Activated CD8-positive, alpha-beta memory T cell treated with anti-CD3 and anti-CD28 coated beads for 1 hour (primary cell): ENCODE results near the gene SLC6A8.
"Not testable (repeated sequence)": the region's sequence is repeated elsewhere in the genome, so short reads cannot be mapped to it uniquely, and the experiment has no call there.

Experiments
- DNase-seq, 2 donors: peaks; one replicate each; pipeline ENCODE4 v3.0.0-alpha.2; 2020; ENCODE audit warnings: low read depth in 1 of 2; ENCODE audit errors: extremely low read depth in 1 of 2

The SLC6A8 gene

GRCh38 chrX:153671589-153672530 lies 15.9 kb upstream of the SLC6A8 start:
- DNase-seq, result no peak

DNA sequence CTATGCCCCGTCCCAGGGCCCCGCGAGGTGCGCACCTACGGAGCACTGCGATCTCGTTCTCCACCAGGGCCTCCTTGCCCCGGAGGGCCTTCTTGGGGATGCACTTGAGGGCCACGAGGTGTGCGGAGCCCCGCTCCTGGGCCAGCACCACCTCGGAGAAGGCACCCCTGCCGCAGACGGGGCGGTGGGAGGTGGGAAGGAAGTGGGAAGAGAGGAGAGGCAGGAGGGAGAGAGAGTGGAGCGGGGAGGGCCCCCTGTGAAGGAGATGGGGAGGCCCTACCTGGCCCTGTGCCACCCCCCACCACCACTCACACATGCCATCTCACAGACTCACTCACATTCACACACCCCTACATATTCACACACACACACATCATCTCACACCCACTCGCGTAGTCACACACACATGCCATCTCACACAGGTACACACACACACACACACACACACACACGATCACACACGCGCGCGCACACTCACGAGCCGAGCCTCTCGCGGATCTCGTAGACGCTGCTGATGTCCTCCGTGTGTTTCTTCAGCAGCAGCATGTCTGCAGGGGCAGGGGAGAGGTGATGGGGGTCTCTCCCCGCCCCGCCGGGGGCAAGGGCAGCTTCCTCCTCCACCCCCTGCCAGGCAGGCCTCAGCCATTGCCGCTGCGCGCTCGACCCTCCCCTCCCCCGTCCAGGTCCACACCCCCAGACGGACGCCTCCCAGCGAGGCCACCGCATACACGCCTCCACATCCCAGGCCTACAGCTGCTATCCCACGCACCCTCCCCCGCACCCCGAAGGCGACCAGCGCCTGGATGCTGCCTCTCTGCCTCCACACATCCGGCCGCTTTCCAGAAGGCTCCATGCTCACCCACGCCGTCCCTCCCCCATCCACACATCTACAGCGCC lies 14.9 kb upstream of the SLC6A8 start:
- no peak for DNase-seq

GRCh38 chrX:153673428-153674218 lies 14.1 kb upstream of the SLC6A8 start, which contains the start of gene PNCK:
PNCK (minus strand) TSS chrX:153673813; CDS start chrX:153673076, 737 bp downstream.
- DNase-seq, result no peak

DNA sequence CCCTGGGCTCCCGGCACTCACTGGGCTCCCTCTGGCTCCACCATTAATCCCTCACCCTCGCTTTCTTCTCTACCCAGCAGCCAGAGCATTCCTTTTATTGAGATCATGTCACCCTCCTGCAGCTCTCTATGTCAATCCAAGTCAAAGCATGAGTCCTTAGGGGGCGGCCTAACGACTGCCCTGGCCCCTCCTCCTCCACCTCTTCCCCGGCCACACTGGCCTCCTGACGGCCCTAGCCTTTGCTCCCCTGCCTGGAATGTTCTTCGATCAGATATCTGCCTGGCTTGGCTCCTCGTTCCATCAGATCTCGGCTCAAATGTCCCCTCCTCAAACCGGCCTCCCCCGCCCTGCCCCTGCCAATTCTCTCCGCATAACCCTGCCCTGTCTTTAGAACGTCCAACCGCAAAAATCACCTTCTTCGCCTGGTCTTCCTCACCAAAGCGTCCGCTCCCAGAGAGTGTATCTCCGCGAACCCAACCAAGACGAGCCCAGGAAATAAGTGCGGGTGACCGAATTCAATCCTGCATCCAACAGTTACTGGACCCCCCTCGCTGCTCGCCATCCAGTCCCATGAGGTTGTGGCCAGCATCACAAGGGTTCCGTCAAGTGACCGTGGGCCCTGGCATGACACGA lies 13.4 kb upstream of the SLC6A8 start:
- DNase-seq, result no peak

- no peak for DNase-seq
These were observed 6.6 kb upstream of the SLC6A8 start for GRCh38 chrX:153681175-153681574.

DNA sequence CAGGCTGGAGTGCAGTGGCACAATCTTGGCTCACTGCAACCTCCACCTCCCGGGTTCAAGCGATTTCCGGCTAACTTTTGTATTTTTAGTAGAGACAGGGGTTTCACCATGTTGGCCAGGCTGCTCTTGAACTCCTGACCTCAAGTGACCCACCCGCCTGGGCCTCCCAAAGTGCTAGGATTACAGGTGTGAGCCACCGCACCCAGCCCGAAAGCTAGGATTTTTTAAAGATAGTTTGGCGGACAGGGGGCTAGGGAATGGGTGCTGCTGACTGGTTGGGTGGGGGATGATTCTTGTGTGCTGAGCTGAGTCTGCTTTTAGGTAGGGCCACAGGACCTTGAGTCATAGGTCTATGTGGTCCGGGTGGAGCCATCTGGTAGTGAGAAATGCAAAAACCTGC lies 4.2 kb upstream of the SLC6A8 start:
- DNase-seq, result not testable (repeated sequence)

- DNase-seq, result no peak
These were observed 3.1 kb upstream of the SLC6A8 start for GRCh38 chrX:153684467-153685155.

GRCh38 chrX:153685156-153685536 lies 2.6 kb upstream of the SLC6A8 start:
- no peak for DNase-seq

DNA sequence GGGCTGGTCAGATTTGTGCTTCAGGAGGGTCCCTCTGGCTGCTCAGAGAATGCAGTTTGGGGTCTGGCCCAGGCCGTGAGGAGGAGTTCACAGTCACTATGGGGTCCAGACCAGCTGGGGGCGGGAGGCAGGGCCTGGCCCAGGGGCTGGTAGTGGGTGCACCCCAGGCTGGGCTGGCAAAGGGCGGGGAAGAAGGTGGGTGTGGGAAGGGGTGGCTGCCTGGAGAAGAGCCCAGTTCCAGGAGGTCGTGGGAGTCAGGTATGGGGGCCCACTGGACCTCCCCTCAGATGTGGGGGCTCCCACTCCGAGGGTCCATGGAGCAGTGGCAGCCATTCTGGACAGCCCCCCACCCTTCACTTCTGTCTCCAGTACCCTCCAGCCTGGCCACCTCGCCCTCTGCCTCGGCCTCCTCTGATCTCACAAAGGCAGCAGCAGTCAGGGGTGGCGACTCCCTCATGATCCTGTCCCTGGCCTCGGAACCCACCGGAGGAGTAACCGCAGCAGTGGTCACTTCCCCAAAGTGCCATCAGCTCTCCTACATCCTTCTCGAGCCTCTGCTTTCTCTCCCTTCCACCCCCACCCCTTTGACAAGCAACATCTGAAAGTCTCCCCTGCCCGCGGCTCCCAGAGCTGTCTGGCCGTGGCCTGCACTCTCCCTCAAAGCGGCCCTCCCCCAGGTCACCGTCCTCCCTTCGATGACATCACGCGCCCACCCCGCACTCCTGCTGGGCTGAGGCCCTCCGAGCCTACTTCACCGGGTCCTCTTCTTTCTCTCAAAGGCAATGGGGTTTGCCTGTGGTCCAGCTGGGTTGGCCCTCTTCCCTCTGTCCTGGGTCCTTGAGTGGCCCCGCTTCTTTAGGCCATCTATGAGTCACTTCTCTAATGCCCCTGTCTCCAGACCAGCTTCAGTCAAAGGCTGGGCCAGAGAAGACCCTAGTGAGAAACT lies 1.7 kb upstream of the SLC6A8 start:
- DNase-seq, result no peak

GRCh38 chrX:153686711-153687110 lies 1.0 kb upstream of the SLC6A8 start:
- DNase-seq, result no peak

DNA sequence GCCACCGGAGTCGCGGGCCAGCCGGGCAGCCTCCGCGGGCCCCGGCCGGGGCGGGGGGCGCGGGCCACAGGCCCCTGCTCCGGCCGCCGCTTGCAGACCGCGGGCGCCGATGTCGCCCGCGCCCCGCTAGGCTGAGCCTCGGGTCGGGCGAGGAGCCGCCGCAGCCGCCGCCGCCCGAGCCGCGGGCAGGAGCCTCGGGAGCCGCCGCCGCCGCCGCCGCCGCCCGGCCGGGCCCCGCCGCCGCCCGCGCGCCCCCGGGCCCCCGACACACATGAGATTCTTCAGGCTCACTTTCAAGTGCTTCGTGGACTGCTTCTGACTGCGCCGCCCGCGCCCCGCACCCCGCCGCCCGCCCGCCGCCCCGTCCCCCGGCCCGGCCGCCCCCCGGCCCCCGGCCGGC lies 345 bp downstream of the SLC6A8 start:
- no peak for DNase-seq

- DNase-seq, result no peak
These were observed 780 bp downstream of the SLC6A8 start for GRCh38 chrX:153688506-153688905.

GRCh38 chrX:153688911-153689590 lies 1.3 kb downstream of the SLC6A8 start:
- DNase-seq, result no peak

- DNase-seq, result no peak
These were observed 2.1 kb downstream of the SLC6A8 start for GRCh38 chrX:153689654-153690465.

DNA sequence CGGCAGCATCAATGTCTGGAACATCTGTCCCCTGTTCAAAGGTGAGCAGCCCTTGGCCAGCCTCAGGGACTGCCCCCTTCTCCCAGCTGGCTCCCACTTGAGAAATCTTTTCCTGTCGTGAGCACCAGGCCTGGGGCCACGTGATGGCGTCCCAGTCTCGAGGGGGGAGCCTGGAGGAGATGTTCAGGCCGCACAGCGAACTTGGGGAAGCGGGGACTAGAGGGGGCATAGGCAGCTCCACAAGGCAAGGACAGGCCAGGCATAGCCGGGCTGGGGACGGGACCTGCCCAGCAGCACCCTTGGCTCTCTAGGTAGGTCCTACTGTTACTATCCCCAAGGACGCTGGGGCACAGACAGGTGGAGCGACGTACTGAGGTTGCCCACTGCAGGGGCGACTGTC lies 2.7 kb downstream of the SLC6A8 start:
- DNase-seq, result no peak

- DNase-seq, result not testable (repeated sequence)
These were observed 3.5 kb downstream of the SLC6A8 start for GRCh38 chrX:153691032-153691827.
